HepG2 (cell line): ENCODE measurements around the gene EEF1AKMT3. TPM values are rescaled to one million over a fixed set of nuclear protein-coding genes. Genes with fewer than 3 reads are reported as not detected.
A peak's percentile ranks its signal among the peaks of the same experiment; 100 is the strongest.

Experiments
- CREB3 ChIP-seq: sonication (generic); formaldehyde crosslinking; IDR thresholded peaks from 2 replicates; pipeline ENCODE4 v1.5.0; 2020; ENCODE audit warnings: missing genetic modification reagents
- EED ChIP-seq: sonication (generic); formaldehyde crosslinking; IDR thresholded peaks from 2 replicates; pipeline ENCODE4 v1.5.0; 2020; ENCODE audit warnings: mild to moderate bottlenecking, missing genetic modification reagents
- HMG20B ChIP-seq: conservative IDR thresholded peaks from 2 replicates; pipeline ENCODE4 v1.6.1; 2016; ENCODE audit warnings: missing genetic modification reagents, missing compliant biosample characterization
- KDM2A ChIP-seq: sonication (generic); formaldehyde crosslinking; IDR thresholded peaks from 2 replicates; pipeline ENCODE4 v1.4.0; 2020; ENCODE audit warnings: low read depth, missing genetic modification reagents, borderline replicate concordance
- NAIF1 ChIP-seq: sonication (generic); formaldehyde crosslinking; IDR thresholded peaks from 2 replicates; pipeline ENCODE4 v1.5.0; 2020; ENCODE audit warnings: mild to moderate bottlenecking, missing genetic modification reagents, borderline replicate concordance
- PCBP1 ChIP-seq: fragments of 200-400 bp; formaldehyde crosslinking; IDR thresholded peaks from 2 replicates; pipeline ENCODE4 v1.6.1; 2017; ENCODE audit warnings: mild to moderate bottlenecking, low read depth, low read length, borderline replicate concordance
- RORA ChIP-seq: sonication (generic); formaldehyde crosslinking; IDR thresholded peaks from 2 replicates; pipeline ENCODE4 v1.5.0; 2020; ENCODE audit warnings: mild to moderate bottlenecking, missing genetic modification reagents, moderate library complexity
- SMC3 ChIP-seq: IDR thresholded peaks from 2 replicates; pipeline ENCODE4 v1.6.1; 2011; ENCODE audit warnings: low read length, improper control_type of control experiment
- WIZ ChIP-seq: sonication (generic); formaldehyde crosslinking; IDR thresholded peaks from 2 replicates; pipeline ENCODE4 v1.5.1; 2020; ENCODE audit warnings: mild to moderate bottlenecking, missing genetic modification reagents
- ZNF263 ChIP-seq: sonication (generic); formaldehyde crosslinking; IDR thresholded peaks from 2 replicates; pipeline ENCODE4 v1.4.0; 2020; ENCODE audit warnings: missing genetic modification reagents
- ZNF30 ChIP-seq: sonication (generic); formaldehyde crosslinking; IDR thresholded peaks from 2 replicates; pipeline ENCODE4 v1.5.0; 2020; ENCODE audit warnings: mild to moderate bottlenecking, missing genetic modification reagents
- ZNF383 ChIP-seq: sonication (generic); formaldehyde crosslinking; IDR thresholded peaks from 2 replicates; pipeline ENCODE4 v1.4.0; 2020; ENCODE audit warnings: missing genetic modification reagents, mild to moderate bottlenecking, borderline replicate concordance
- ZNF451 ChIP-seq: sonication (generic); formaldehyde crosslinking; IDR thresholded peaks from 2 replicates; pipeline ENCODE4 v1.5.0; 2020; ENCODE audit warnings: mild to moderate bottlenecking, missing genetic modification reagents
- ZNF501 ChIP-seq: sonication (generic); formaldehyde crosslinking; IDR thresholded peaks from 2 replicates; pipeline ENCODE4 v1.5.1; 2020; ENCODE audit warnings: mild to moderate bottlenecking, moderate library complexity, missing genetic modification reagents
- ZNF550 ChIP-seq: sonication (generic); formaldehyde crosslinking; IDR thresholded peaks from 2 replicates; pipeline ENCODE4 v1.4.0; 2020; ENCODE audit warnings: mild to moderate bottlenecking, missing genetic modification reagents, borderline replicate concordance
- ZNF7 ChIP-seq: IDR thresholded peaks from 2 replicates; pipeline ENCODE4 v1.6.1; 2016; ENCODE audit warnings: missing biosample characterization, missing genetic modification reagents
- ZNF780A ChIP-seq: sonication (generic); formaldehyde crosslinking; IDR thresholded peaks from 2 replicates; pipeline ENCODE4 v1.8.0; 2022; ENCODE audit warnings: mild to moderate bottlenecking, missing genetic modification reagents, moderate library complexity
- polyA plus RNA-seq, 8 experiments: library from polyadenylated mRNA; depleted of rRNA in 3 of 8; stranded (reverse) in 7 of 8; unstranded in 1 of 8; fragments of >200 nt; fragmentation: Illumina TruSeq in 4 of 8; extraction: Trizol in 4 of 8; gene quantifications; 2 replicates each; pipeline versions ENCODE4 v1.2.1 to v1.2.3, GENCODE V29; 2011 to 2016; ENCODE audit warnings: low read depth in 4 of 8, missing spikeins in 1 of 8, mixed read lengths in 1 of 8; ENCODE audit not compliant: insufficient read depth in 1 of 8
- total RNA-seq, 5 experiments: library from RNA; depleted of rRNA; stranded (reverse); fragments of >200 nt; fragmentation: Illumina TruSeq; extraction: Trizol; gene quantifications; 2 replicates each; pipeline ENCODE4 v1.2.3, GENCODE V29; 2016; ENCODE audit warnings: low read depth in 1 of 5
- TF ChIP-seq, protein P1 (sequence below): sonication (generic); formaldehyde crosslinking; IDR thresholded peaks from 2 replicates; pipeline ENCODE4 v1.4.0; 2020; ENCODE audit warnings: missing genetic modification reagents, borderline replicate concordance
- TF ChIP-seq, protein P2 (sequence below): sonication (generic); formaldehyde crosslinking; IDR thresholded peaks from 2 replicates; pipeline ENCODE4 v1.4.0; 2020; ENCODE audit warnings: missing genetic modification reagents
- TF ChIP-seq, protein P3 (sequence below): sonication (generic); formaldehyde crosslinking; IDR thresholded peaks from 2 replicates; pipeline ENCODE4 v1.9.0; 2022; ENCODE audit warnings: low read depth, missing genetic modification reagents
- TF ChIP-seq, protein P4 (sequence below): IDR thresholded peaks from 2 replicates; pipeline ENCODE4 v1.6.1; 2016; ENCODE audit warnings: missing compliant biosample characterization, missing genetic modification reagents, borderline replicate concordance

The EEF1AKMT3 gene
- total and polyA plus RNA-seq, 2 of the 13 experiments (the other 11 are each of a cell fraction or from before 2014, with no cell fraction given): 4.7 to 11.4 TPM

GRCh38 chr12:57744777-57745484, 27.5 kb upstream of the EEF1AKMT3 start, which contains the start of gene TSPAN31 (continued):
- TF ChIP-seq, protein P1, sequence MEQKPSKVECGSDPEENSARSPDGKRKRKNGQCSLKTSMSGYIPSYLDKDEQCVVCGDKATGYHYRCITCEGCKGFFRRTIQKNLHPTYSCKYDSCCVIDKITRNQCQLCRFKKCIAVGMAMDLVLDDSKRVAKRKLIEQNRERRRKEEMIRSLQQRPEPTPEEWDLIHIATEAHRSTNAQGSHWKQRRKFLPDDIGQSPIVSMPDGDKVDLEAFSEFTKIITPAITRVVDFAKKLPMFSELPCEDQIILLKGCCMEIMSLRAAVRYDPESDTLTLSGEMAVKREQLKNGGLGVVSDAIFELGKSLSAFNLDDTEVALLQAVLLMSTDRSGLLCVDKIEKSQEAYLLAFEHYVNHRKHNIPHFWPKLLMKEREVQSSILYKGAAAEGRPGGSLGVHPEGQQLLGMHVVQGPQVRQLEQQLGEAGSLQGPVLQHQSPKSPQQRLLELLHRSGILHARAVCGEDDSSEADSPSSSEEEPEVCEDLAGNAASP: no peak
- TF ChIP-seq, protein P2, sequence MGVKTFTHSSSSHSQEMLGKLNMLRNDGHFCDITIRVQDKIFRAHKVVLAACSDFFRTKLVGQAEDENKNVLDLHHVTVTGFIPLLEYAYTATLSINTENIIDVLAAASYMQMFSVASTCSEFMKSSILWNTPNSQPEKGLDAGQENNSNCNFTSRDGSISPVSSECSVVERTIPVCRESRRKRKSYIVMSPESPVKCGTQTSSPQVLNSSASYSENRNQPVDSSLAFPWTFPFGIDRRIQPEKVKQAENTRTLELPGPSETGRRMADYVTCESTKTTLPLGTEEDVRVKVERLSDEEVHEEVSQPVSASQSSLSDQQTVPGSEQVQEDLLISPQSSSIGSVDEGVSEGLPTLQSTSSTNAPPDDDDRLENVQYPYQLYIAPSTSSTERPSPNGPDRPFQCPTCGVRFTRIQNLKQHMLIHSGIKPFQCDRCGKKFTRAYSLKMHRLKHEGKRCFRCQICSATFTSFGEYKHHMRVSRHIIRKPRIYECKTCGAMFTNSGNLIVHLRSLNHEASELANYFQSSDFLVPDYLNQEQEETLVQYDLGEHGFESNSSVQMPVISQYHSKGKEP (CRISPR knock-in tag): no peak
- TF ChIP-seq ZNF7 (CRISPR knock-in tag): no peak
- no peak; the same call in 1 of the 2 replicates for TF ChIP-seq ZNF501
- no peak for TF ChIP-seq ZNF263 (CRISPR knock-in tag)
- TF ChIP-seq ZNF383 (CRISPR knock-in tag): no peak
- TF ChIP-seq, protein P3, sequence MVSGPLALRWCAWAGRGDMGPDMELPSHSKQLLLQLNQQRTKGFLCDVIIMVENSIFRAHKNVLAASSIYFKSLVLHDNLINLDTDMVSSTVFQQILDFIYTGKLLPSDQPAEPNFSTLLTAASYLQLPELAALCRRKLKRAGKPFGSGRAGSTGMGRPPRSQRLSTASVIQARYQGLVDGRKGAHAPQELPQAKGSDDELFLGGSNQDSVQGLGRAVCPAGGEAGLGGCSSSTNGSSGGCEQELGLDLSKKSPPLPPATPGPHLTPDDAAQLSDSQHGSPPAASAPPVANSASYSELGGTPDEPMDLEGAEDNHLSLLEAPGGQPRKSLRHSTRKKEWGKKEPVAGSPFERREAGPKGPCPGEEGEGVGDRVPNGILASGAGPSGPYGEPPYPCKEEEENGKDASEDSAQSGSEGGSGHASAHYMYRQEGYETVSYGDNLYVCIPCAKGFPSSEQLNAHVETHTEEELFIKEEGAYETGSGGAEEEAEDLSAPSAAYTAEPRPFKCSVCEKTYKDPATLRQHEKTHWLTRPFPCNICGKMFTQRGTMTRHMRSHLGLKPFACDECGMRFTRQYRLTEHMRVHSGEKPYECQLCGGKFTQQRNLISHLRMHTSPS: no peak
- no peak for TF ChIP-seq SMC3
- no peak for TF ChIP-seq HMG20B (CRISPR knock-in tag)
- no peak for TF ChIP-seq ZNF550 (CRISPR knock-in tag)
- TF ChIP-seq ZNF780A (CRISPR knock-in tag): no peak
- peak; percentile 92 for TF ChIP-seq KDM2A (CRISPR knock-in tag)
- no peak for TF ChIP-seq ZNF30
- 0 out of 2 replicates have a peak, but pooled peaks have one; percentile 27 for TF ChIP-seq PCBP1
- TF ChIP-seq, protein P4, sequence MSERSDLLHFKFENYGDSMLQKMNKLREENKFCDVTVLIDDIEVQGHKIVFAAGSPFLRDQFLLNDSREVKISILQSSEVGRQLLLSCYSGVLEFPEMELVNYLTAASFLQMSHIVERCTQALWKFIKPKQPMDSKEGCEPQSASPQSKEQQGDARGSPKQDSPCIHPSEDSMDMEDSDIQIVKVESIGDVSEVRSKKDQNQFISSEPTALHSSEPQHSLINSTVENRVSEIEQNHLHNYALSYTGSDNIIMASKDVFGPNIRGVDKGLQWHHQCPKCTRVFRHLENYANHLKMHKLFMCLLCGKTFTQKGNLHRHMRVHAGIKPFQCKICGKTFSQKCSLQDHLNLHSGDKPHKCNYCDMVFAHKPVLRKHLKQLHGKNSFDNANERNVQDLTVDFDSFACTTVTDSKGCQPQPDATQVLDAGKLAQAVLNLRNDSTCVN (CRISPR knock-in tag): no peak
- no peak for TF ChIP-seq WIZ (CRISPR knock-in tag)
- no peak for TF ChIP-seq EED (CRISPR knock-in tag)
- TF ChIP-seq ZNF451 (CRISPR knock-in tag): no peak
- no peak for TF ChIP-seq NAIF1
- no peak for TF ChIP-seq CREB3 (CRISPR knock-in tag)
- TF ChIP-seq RORA: no peak
